ENCODE data around the gene FASN. TPM values are rescaled to one million over a fixed set of nuclear protein-coding genes. Genes with fewer than 3 reads are reported as not detected.
A peak's percentile ranks its signal among the peaks of the same experiment; 100 is the strongest.

Gene FASN
- total RNA-seq, 1 experiment from 2014 or later = 433 TPM

- H3K79me1 ChIP-seq (ENCODE audit: insufficient read depth, low read depth, low read length, poor library complexity, severe bottlenecking) = peaks cover 12% of the 10 kb centered on the region
- H3K4me3 Mint-ChIP-seq = peak overlapping the region in 1 of 2 experiments; percentile 44; a peak in 1 of 5 replicates
- no peak overlapping the region for H2BK5ac ChIP-seq (ENCODE audit: insufficient read length, low read length)
- H3K27ac ChIP-seq (ENCODE audit: insufficient read length, low read depth, low read length) = no peak overlapping the region
- no peak overlapping the region for H2BK12ac ChIP-seq (ENCODE audit: insufficient read length, low read depth, low read length)
- no peak overlapping the region for H3K18ac ChIP-seq (ENCODE audit: insufficient read length, low read depth, low read length)
- no peak overlapping the region for H2BK15ac ChIP-seq (ENCODE audit: low read depth, low read length)
- no peak overlapping the region for H2AFZ ChIP-seq (ENCODE audit: low read length)
- no peaks in the 10 kb centered on the region for H3K4me1 ChIP-seq (ENCODE audit: insufficient read depth, low read length)
- no peak for DNase-seq
- no peak overlapping the region for H4K5ac ChIP-seq (ENCODE audit: insufficient read length, low read depth, low read length)
- no peak overlapping the region for H3K4ac ChIP-seq (ENCODE audit: low read depth, low read length)
- no peak overlapping the region for H3K4me2 ChIP-seq (ENCODE audit: insufficient read depth, insufficient read length, low read length)
- H3K9me3 ChIP-seq (ENCODE audit: control insufficient read depth, low read depth, low read length) = no peaks in the 10 kb centered on the region
- H2BK20ac ChIP-seq (ENCODE audit: low read depth, low read length, poor library complexity, severe bottlenecking) = no peak overlapping the region
- H3K36me3 Mint-ChIP-seq (ENCODE audit: insufficient read depth in 1 of 3, low read depth in 3 of 3) = peaks cover 22 to 76% (median 67%) of the 10 kb centered on the region in 3 experiments; a peak in 6 of 7 replicates
- no peak overlapping the region for H2BK120ac ChIP-seq (ENCODE audit: low read depth, low read length, poor library complexity, severe bottlenecking)
- H3K27ac Mint-ChIP-seq = 0 out of 7 replicates have a peak overlapping the region, but pooled peaks of 1 of the 3 experiments have one; percentile 31
- H3K56ac ChIP-seq (ENCODE audit: insufficient read length, low read depth, low read length) = no peak overlapping the region
- no peaks in the 10 kb centered on the region for H3K27me3 Mint-ChIP-seq (ENCODE audit: low read depth)
- H3T11ph ChIP-seq (ENCODE audit: low read length) = no peak overlapping the region
- H3K23me2 ChIP-seq (ENCODE audit: insufficient read length, low read depth, low read length, poor library complexity, severe bottlenecking) = peaks cover 7% of the 10 kb centered on the region
- H3K4me1 Mint-ChIP-seq = peaks cover 1 to 6% of the 10 kb centered on the region in 2 experiments; a peak in 2 of 4 replicates
- no peaks in the 10 kb centered on the region for H3K27me3 ChIP-seq (ENCODE audit: insufficient read depth, low read length)
- no peak overlapping the region for H2AK5ac ChIP-seq (ENCODE audit: insufficient read length, low read length)
- no peak overlapping the region for H3K9ac ChIP-seq (ENCODE audit: extremely low read depth, insufficient read length, low read length)
- H3K9me3 Mint-ChIP-seq = no peaks in the 10 kb centered on the region
- no peaks in the 10 kb centered on the region for H4K20me1 ChIP-seq (ENCODE audit: control insufficient read depth, insufficient read depth, insufficient read length)
- no peak for TF ChIP-seq CTCF (conservative IDR thresholded peaks at IDR 0.05)
- no peak overlapping the region for H4K91ac ChIP-seq (ENCODE audit: insufficient read length, low read depth, low read length)
- WGBS (ENCODE audit: extremely low coverage, insufficient read length, low lambda C conversion rate) = no CpG with 5 or more reads among the region's 37 CpGs
- no peak overlapping the region for H3K14ac ChIP-seq (ENCODE audit: insufficient read depth, low read length)
- no peak overlapping the region for H4K8ac ChIP-seq (replicated peaks; ENCODE audit: insufficient read length, low read depth, low read length)
- no peak overlapping the region for H3K23ac ChIP-seq (ENCODE audit: insufficient read length, low read depth, low read length)
- H3K79me2 ChIP-seq (ENCODE audit: insufficient read depth, low read length) = peaks cover 11% of the 10 kb centered on the region; the same call in 1 of the 2 replicates
These were observed 6.6 kb downstream of the FASN start for GRCh38 chr17:82091264-82092066.

Measured in H9 (cell line).